Vagina (tissue), 2 donors: ENCODE measurements around the gene LHX6.

Experiments
- CTCF ChIP-seq, 3 experiments: fragments of 450-650 bp in 2 of 3; fragments of 200-600 bp in 1 of 3; sonication (generic) in 1 of 3; IDR thresholded peaks; one replicate each; pipeline ENCODE4 v1.5.1; 2017 to 2019; ENCODE audit warnings: antibody characterized with exemption in 3 of 3, mild to moderate bottlenecking in 2 of 3, moderate library complexity in 2 of 3
- POLR2A ChIP-seq, 2 donors: fragments of 450-650 bp; IDR thresholded peaks; one replicate each; pipeline ENCODE4 v1.6.1; 2017; ENCODE audit warnings: antibody characterized with exemption in 2 of 2, mild to moderate bottlenecking in 2 of 2, moderate library complexity in 2 of 2
- POLR2AphosphoS5 ChIP-seq, 2 donors: sonication (generic); formaldehyde crosslinking; IDR thresholded peaks; one replicate each; pipeline ENCODE4 v1.9.0; 2017; ENCODE audit warnings: antibody characterized with exemption in 2 of 2, mild to moderate bottlenecking in 2 of 2, low read depth in 1 of 2; ENCODE audit not compliant: insufficient read depth in 1 of 2

- TF ChIP-seq POLR2A (IDR thresholded peaks at IDR 0.05) = no peak
- no peak for TF ChIP-seq CTCF (IDR thresholded peaks at IDR 0.05)
- TF ChIP-seq POLR2AphosphoS5 (IDR thresholded peaks at IDR 0.05; ENCODE audit: insufficient read depth in 1 of 2, low read depth in 1 of 2) = no peak
These were observed 10.5 kb downstream of the LHX6 start for GRCh38 chr9:122218071-122218934.
